Measurements from ENCODE around the gene ZNF266.

Gene ZNF266

GRCh38 chr19:9406798-9407352 lies 28.5 kb downstream of the ZNF266 start:
- DNase-seq (ENCODE audit: low spot score): peak; percentile 38
- TF ChIP-seq CTCF (IDR thresholded peaks at IDR 0.05; ENCODE audit: extremely low read depth, missing control alignments): no peak

DNA sequence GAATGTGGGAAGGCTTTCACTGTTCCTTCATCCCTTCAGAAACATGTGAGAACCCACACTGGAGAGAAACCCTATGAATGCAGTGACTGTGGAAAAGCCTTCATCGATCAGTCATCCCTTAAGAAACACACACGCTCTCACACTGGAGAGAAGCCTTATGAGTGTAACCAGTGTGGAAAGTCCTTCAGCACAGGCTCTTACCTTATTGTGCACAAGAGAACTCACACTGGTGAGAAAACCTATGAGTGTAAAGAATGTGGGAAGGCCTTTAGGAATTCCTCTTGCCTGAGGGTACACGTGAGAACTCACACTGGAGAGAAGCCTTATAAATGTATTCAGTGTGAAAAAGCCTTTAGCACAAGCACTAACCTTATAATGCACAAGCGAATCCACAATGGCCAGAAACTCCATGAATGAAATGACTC lies 54.0 kb downstream of the ZNF266 start:
- DNase-seq (ENCODE audit: low spot score): no peak
- TF ChIP-seq CTCF (IDR thresholded peaks at IDR 0.05; ENCODE audit: extremely low read depth, missing control alignments): no peak

- TF ChIP-seq CTCF (IDR thresholded peaks at IDR 0.05; ENCODE audit: extremely low read depth, missing control alignments): no peak
- DNase-seq (ENCODE audit: low spot score): no peak
Measured at GRCh38 chr19:9370738-9371619, 64.4 kb downstream of the ZNF266 start.

GRCh38 chr19:9362905-9363304 lies 72.5 kb downstream of the ZNF266 start, which contains the start of gene ZNF177:
ZNF177 (plus strand) TSS chr19:9363013; CDS start chr19:9378312, 15,299 bp downstream.
- TF ChIP-seq CTCF (IDR thresholded peaks at IDR 0.05; ENCODE audit: extremely low read depth, missing control alignments): no peak
- no peak for DNase-seq (ENCODE audit: low spot score)
